Measurements from ENCODE around the gene FGF9. TPM values are rescaled to one million over a fixed set of nuclear protein-coding genes. Genes with fewer than 3 reads are reported as not detected.
A peak's percentile ranks its signal among the peaks of the same experiment; 100 is the strongest.

FGF9 gene
- total and polyA plus RNA-seq, 2 donors from 2014 or later, result 8.5 to 8.6 TPM

DNA sequence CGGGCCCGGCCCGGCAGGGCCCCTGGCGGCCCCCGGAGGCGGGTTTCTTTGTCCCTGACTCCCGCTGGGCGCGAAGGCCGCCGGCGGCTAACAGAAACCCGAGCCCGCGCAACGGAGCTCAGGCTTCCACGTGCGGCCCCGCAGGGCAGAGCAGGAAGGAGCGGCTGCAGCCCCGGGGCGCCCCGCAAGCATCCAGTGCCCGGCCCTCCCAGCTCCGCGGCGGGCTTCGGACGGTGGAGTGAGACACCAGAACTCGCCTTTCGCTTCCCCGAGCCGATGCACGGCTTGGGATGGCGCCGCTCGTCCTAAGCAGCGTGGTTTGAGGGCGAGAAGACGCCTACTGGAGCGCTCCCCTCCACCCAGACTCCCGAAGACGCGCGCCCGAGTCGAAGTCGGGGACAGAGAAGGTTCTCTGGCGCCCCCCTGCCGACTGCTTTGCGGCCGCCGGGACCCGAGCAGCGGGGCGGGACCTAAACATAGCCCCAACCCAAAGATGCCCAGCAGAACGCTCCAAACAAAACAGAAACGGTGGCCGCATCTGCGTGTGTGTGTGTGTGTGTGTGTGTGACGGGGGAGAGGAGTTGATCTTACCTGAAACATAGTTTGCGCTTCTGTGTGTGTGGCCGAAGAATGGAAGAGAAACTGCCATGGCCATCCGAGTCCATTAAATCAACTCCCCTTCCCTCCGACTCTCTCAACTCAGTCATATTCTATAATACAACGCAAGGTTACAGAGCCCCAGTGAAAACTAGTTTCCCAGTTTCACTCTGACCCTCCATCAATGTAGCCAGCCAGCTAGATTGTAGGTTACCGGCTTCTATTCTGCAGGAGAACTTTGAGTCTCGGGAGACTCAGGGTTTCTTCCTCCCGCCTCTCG, 629 bp upstream of the FGF9 start:
- no peak for FAIRE-seq
- Histone ChIP-seq H3K4me1 (ENCODE audit: control insufficient read depth in 2 of 3, insufficient read depth in 2 of 3, low read depth in 1 of 3, low read length in 3 of 3) (peaks cover 0 to 9% (median 0%) of the 10 kb centered on the region in 3 donors), H3K4me3 (ENCODE audit: low read length in 3 of 3) (peak overlapping the region; percentile 67 to 83 (median 74)), H3K9ac (ENCODE audit: low read length in 3 of 3) (peak overlapping the region; percentile 0 to 77 (median 67)), H3K9me3 (ENCODE audit: control insufficient read depth in 2 of 3, insufficient read depth in 1 of 3, low read length in 3 of 3) (no peaks in the 10 kb centered on the region), H3K27ac (ENCODE audit: low read depth in 2 of 2, low read length in 2 of 2) (peak overlapping the region; percentile 48 to 63), H3K36me3 (ENCODE audit: control insufficient read depth in 2 of 3, insufficient read depth in 3 of 3, low read length in 3 of 3) (no peaks in the 10 kb centered on the region), H3K27me3 (ENCODE audit: control insufficient read depth, insufficient read depth, low read length) (peaks cover 6% of the 10 kb centered on the region)
- intact Hi-C loops (cut with DNase I), result no loop called here
- TF ChIP-seq, protein P1, sequence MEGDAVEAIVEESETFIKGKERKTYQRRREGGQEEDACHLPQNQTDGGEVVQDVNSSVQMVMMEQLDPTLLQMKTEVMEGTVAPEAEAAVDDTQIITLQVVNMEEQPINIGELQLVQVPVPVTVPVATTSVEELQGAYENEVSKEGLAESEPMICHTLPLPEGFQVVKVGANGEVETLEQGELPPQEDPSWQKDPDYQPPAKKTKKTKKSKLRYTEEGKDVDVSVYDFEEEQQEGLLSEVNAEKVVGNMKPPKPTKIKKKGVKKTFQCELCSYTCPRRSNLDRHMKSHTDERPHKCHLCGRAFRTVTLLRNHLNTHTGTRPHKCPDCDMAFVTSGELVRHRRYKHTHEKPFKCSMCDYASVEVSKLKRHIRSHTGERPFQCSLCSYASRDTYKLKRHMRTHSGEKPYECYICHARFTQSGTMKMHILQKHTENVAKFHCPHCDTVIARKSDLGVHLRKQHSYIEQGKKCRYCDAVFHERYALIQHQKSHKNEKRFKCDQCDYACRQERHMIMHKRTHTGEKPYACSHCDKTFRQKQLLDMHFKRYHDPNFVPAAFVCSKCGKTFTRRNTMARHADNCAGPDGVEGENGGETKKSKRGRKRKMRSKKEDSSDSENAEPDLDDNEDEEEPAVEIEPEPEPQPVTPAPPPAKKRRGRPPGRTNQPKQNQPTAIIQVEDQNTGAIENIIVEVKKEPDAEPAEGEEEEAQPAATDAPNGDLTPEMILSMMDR (IDR thresholded peaks at IDR 0.05; ENCODE audit: borderline replicate concordance, extremely low read depth, insufficient read depth), result no peak
- peak in 4 of 5 donors; percentile 74 to 90 (median 82) for DNase-seq

DNA sequence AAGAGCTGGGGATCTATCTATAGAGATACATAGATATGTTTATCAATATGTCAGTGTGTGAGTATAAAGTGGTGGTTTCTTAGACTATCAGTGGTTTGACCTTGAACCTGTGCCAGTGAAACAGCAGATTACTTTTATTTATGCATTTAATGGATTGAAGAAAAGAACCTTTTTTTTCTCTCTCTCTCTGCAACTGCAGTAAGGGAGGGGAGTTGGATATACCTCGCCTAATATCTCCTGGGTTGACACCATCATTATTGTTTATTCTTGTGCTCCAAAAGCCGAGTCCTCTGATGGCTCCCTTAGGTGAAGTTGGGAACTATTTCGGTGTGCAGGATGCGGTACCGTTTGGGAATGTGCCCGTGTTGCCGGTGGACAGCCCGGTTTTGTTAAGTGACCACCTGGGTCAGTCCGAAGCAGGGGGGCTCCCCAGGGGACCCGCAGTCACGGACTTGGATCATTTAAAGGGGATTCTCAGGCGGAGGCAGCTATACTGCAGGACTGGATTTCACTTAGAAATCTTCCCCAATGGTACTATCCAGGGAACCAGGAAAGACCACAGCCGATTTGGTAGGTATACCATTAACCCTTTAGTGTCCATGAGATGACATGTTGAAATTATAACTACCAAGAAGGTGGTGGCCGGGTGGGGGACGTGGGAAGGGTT, 880 bp downstream of the FGF9 start:
- FAIRE-seq (no peak), DNase-seq (peak in 4 of 5 donors; percentile 7 to 50 (median 28))
- no peaks in the 10 kb centered on the region for H3K9me3 ChIP-seq (ENCODE audit: control insufficient read depth in 2 of 3, insufficient read depth in 1 of 3, low read length in 3 of 3)
- H3K4me1 ChIP-seq (ENCODE audit: control insufficient read depth in 2 of 3, insufficient read depth in 2 of 3, low read depth in 1 of 3, low read length in 3 of 3), result peaks cover 0 to 9% (median 4%) of the 10 kb centered on the region in 3 donors
- no peaks in the 10 kb centered on the region for H3K36me3 ChIP-seq (ENCODE audit: control insufficient read depth in 2 of 3, insufficient read depth in 3 of 3, low read length in 3 of 3)
- H3K9ac ChIP-seq (ENCODE audit: low read length in 3 of 3), result peak overlapping the region; percentile 3 to 97 (median 34)
- intact Hi-C loops (cut with DNase I), result no loop called here
- H3K27me3 ChIP-seq (ENCODE audit: control insufficient read depth, insufficient read depth, low read length), result peaks cover 11% of the 10 kb centered on the region
- H3K4me3 ChIP-seq (ENCODE audit: low read length in 3 of 3), result peak overlapping the region; percentile 44 to 83 (median 59)
- TF ChIP-seq, protein P1 (IDR thresholded peaks at IDR 0.05; ENCODE audit: borderline replicate concordance, extremely low read depth, insufficient read depth), result no peak
- peak overlapping the region; percentile 20 to 87 for H3K27ac ChIP-seq (ENCODE audit: low read depth in 2 of 2, low read length in 2 of 2)

DNA sequence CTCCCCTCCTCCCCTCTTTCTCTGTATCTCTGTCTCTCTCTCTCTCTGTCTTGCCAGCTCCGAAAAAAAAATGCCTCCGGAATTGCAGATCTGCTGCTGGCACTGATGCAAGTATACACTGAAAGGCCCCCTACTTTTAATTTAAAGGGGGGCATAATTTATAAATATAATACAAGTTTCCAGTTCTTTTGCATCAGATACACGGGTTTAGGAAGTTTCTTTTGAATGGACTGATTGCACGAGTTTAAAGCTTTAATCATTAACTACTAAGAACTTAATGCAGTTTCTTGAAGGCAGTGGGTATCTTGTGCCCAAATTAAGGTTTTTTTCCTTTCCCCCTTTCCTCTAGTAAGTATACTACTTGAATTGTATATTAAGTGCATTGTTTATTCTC, 1.4 kb downstream of the FGF9 start:
- DNase-seq (peak in 1 of 5 donors; percentile 17), FAIRE-seq (no peak)
- Histone ChIP-seq H3K9me3 (ENCODE audit: control insufficient read depth in 2 of 3, insufficient read depth in 1 of 3, low read length in 3 of 3) (no peaks in the 10 kb centered on the region), H3K27me3 (ENCODE audit: control insufficient read depth, insufficient read depth, low read length) (peaks cover 11% of the 10 kb centered on the region), H3K9ac (ENCODE audit: low read length in 3 of 3) (peak overlapping the region; percentile 2 to 97 (median 34)), H3K4me3 (ENCODE audit: low read length in 3 of 3) (peak overlapping the region; percentile 44 to 83 (median 59)), H3K36me3 (ENCODE audit: control insufficient read depth in 2 of 3, insufficient read depth in 3 of 3, low read length in 3 of 3) (no peaks in the 10 kb centered on the region), H3K4me1 (ENCODE audit: control insufficient read depth in 2 of 3, insufficient read depth in 2 of 3, low read depth in 1 of 3, low read length in 3 of 3) (peaks cover 0 to 9% (median 4%) of the 10 kb centered on the region in 3 donors), H3K27ac (ENCODE audit: low read depth in 2 of 2, low read length in 2 of 2) (peak overlapping the region; percentile 87 to 93)
- intact Hi-C loops (cut with DNase I), result no loop called here
- TF ChIP-seq, protein P1 (IDR thresholded peaks at IDR 0.05; ENCODE audit: borderline replicate concordance, extremely low read depth, insufficient read depth), result no peak
